IMR-90 (cell line): Measurements from ENCODE around the gene MMS19. TPM values are rescaled to one million over a fixed set of nuclear protein-coding genes. Genes with fewer than 3 reads are reported as not detected.

Source experiments
- ATAC-seq: fragments of 200-7000 bp; cut with Tn5 transposase; 2 replicates; pipeline ENCODE4 v1.9.1; 2020; ENCODE audit warnings: low read depth, mild to moderate bottlenecking, moderate library complexity
- BruUV-seq: library from RNA; stranded (reverse); fragments of 400-500 nt; replicated peaks from 2 replicates; lab custom pipeline; 2021; lab: Mats Ljungman, UMichigan
- CTCF ChIA-PET: fragments of 300-600 bp; formaldehyde crosslinking; extraction: SDS; loops from one replicate; lab custom pipeline; 2021; ENCODE audit warnings: antibody characterized with exemption; lab: Yijun Ruan, JAX
- POLR2A ChIA-PET: fragments of 300-600 bp; sonication (Branson Sonifier 250); formaldehyde crosslinking; loops from one replicate; lab custom pipeline; 2022; ENCODE audit warnings: antibody characterized with exemption; ENCODE audit not compliant: unreplicated experiment; lab: Charles Lee
- DNase-seq: peaks from one replicate; pipeline ENCODE4 v3.0.0; 2013
- H2AFZ ChIP-seq: replicated peaks from 2 replicates; pipeline ENCODE3; 2013; ENCODE audit warnings: low read length, mild to moderate bottlenecking; ENCODE audit not compliant: poor library complexity
- H2AK5ac ChIP-seq: 2 replicates; pipeline ENCODE4 v1.6.1; 2013; ENCODE audit warnings: low read depth, low read length, inconsistent platforms
- H2AK9ac ChIP-seq: replicated peaks from 2 replicates; pipeline ENCODE3; 2013; ENCODE audit warnings: mild to moderate bottlenecking, low read depth, low read length, moderate library complexity; ENCODE audit not compliant: poor library complexity
- H2BK120ac ChIP-seq: 2 replicates; pipeline ENCODE4 v1.6.1; 2013; ENCODE audit warnings: low read depth, low read length, inconsistent platforms
- H2BK15ac ChIP-seq: 3 replicates; pipeline ENCODE4 v1.6.1; 2013; ENCODE audit warnings: low read depth, low read length, inconsistent platforms
- H2BK20ac ChIP-seq: 2 replicates; pipeline ENCODE4 v1.6.1; 2013; ENCODE audit warnings: low read depth, mild to moderate bottlenecking, inconsistent platforms, low read length, moderate library complexity
- H2BK5ac ChIP-seq: 2 replicates; pipeline ENCODE4 v1.6.1; 2013; ENCODE audit warnings: mild to moderate bottlenecking, low read depth, low read length, inconsistent platforms; ENCODE audit not compliant: poor library complexity, severe bottlenecking
- H3K14ac ChIP-seq: replicated peaks from 2 replicates; pipeline ENCODE4 v1.6.1; 2013; ENCODE audit warnings: low read depth, low read length, inconsistent platforms
- H3K18ac ChIP-seq: 2 replicates; pipeline ENCODE4 v1.6.1; 2013; ENCODE audit warnings: low read depth, low read length, control low read depth
- H3K23ac ChIP-seq: 2 replicates; pipeline ENCODE4 v1.6.1; 2013; ENCODE audit warnings: low read depth, low read length, inconsistent platforms
- H3K27ac ChIP-seq: 2 replicates; pipeline ENCODE4 v1.5.1; 2013; ENCODE audit warnings: mild to moderate bottlenecking, control low read depth, low read length; ENCODE audit not compliant: insufficient read depth
- H3K27me3 ChIP-seq: 2 replicates; pipeline ENCODE4 v1.6.1; 2013; ENCODE audit warnings: low read length; ENCODE audit not compliant: control insufficient read depth, insufficient read depth
- H3K36me3 ChIP-seq: 2 replicates; pipeline ENCODE4 v1.6.1; 2013; ENCODE audit warnings: low read length, mixed read lengths; ENCODE audit not compliant: control insufficient read depth, insufficient read depth
- H3K4ac ChIP-seq: 2 replicates; pipeline ENCODE4 v1.6.1; 2013; ENCODE audit warnings: low read depth, low read length, inconsistent platforms
- H3K4me1 ChIP-seq: 2 replicates; pipeline ENCODE4 v1.6.1; 2013; ENCODE audit warnings: low read length, mixed read lengths; ENCODE audit not compliant: control insufficient read depth, insufficient read depth
- H3K4me2 ChIP-seq: 2 replicates; pipeline ENCODE4 v1.6.1; 2013; ENCODE audit warnings: low read depth, mild to moderate bottlenecking, control low read depth, low read length, moderate library complexity
- H3K4me3 ChIP-seq: 2 replicates; pipeline ENCODE4 v1.5.1; 2013; ENCODE audit warnings: low read depth, mild to moderate bottlenecking, control low read depth, low read length, moderate library complexity; ENCODE audit not compliant: insufficient read depth
- H3K56ac ChIP-seq: 2 replicates; pipeline ENCODE4 v1.6.1; 2013; ENCODE audit warnings: low read length, inconsistent platforms; ENCODE audit not compliant: insufficient read depth; ENCODE audit errors: extremely low read depth
- H3K79me1 ChIP-seq, 2 experiments: 2 replicates each; pipeline ENCODE4 v1.6.1; 2013; ENCODE audit warnings: low read length in 2 of 2, inconsistent platforms in 1 of 2, low read depth in 1 of 2
- H3K9ac ChIP-seq: 2 replicates; pipeline ENCODE4 v1.6.1; 2013; ENCODE audit warnings: low read depth, low read length, control low read depth
- H3K9me1 ChIP-seq: 2 replicates; pipeline ENCODE4 v1.6.1; 2013; ENCODE audit warnings: low read length, inconsistent platforms; ENCODE audit not compliant: insufficient read depth
- H3K9me3 ChIP-seq: 2 replicates; pipeline ENCODE4 v1.6.1; 2013; ENCODE audit warnings: low read length; ENCODE audit not compliant: control insufficient read depth, insufficient read depth
- H4K20me1 ChIP-seq: 2 replicates; pipeline ENCODE4 v1.6.1; 2013; ENCODE audit warnings: low read length, inconsistent platforms; ENCODE audit not compliant: insufficient read depth
- H4K5ac ChIP-seq: 2 replicates; pipeline ENCODE4 v1.6.1; 2013; ENCODE audit warnings: mild to moderate bottlenecking, low read depth, low read length, control low read depth
- H4K8ac ChIP-seq, 2 experiments: 2 replicates each; pipeline ENCODE4 v1.6.1; 2013; ENCODE audit warnings: low read depth in 2 of 2, low read length in 2 of 2, control low read depth in 1 of 2, inconsistent platforms in 1 of 2
- H4K91ac ChIP-seq: 2 replicates; pipeline ENCODE4 v1.6.1; 2013; ENCODE audit warnings: low read depth, low read length, inconsistent platforms; ENCODE audit not compliant: insufficient read depth
- BHLHE40 ChIP-seq: fragments of 150-350 bp; IDR thresholded peaks from 2 replicates; pipeline ENCODE4 v1.6.1; 2016; ENCODE audit warnings: mild to moderate bottlenecking, low read depth, low read length
- CEBPB ChIP-seq: IDR thresholded peaks from 2 replicates; pipeline ENCODE4 v1.6.1; 2012; ENCODE audit warnings: low read depth, low read length, improper control_type of control experiment
- CHD1 ChIP-seq: IDR thresholded peaks from 2 replicates; pipeline ENCODE4 v1.6.1; 2012; ENCODE audit warnings: low read depth, low read length, improper control_type of control experiment
- RAD21 ChIP-seq: IDR thresholded peaks from 2 replicates; pipeline ENCODE4 v1.6.1; 2012; ENCODE audit warnings: low read length, improper control_type of control experiment
- SMC3 ChIP-seq: fragments of 150-350 bp; IDR thresholded peaks from 2 replicates; pipeline ENCODE4 v1.6.1; 2016; ENCODE audit warnings: low read depth, mild to moderate bottlenecking, antibody characterized with exemption, low read length, moderate library complexity
- WGBS, 2 experiments: methylation state at CpG; one replicate each; pipeline versions ENCODE4 v1.1.5 to v1.1.7; 2013; ENCODE audit warnings: missing lambda C conversion rate in 2 of 2; ENCODE audit not compliant: insufficient read length in 1 of 2; ENCODE audit errors: extremely low coverage in 2 of 2; 5-methylcytosine and 5-hydroxymethylcytosine counted together
- dilution Hi-C: fragments of 300-500 bp; cut with HindIII; formaldehyde crosslinking; loops from one replicate; pipeline ENCODE4 v1.14.3; 2018; ENCODE audit warnings: low sequenced_read_pairs; ENCODE audit not compliant: unreplicated experiment
- in situ Hi-C: fragments of 300-500 bp; cut with MboI; formaldehyde crosslinking; loops from 3 replicates; pipeline ENCODE4 v1.14.3; 2019; ENCODE audit warnings: low sequenced_read_pairs, inconsistent platforms, mixed read lengths
- intact Hi-C: fragments of 100-400 bp; cut with micrococcal nuclease; formaldehyde crosslinking; loops from 2 replicates; pipeline ENCODE4 v1.10.0; 2022
- polyA plus RNA-seq, 3 experiments: library from polyadenylated mRNA; depleted of rRNA; stranded (reverse); fragments of >200 nt; gene quantifications; 2 replicates each; pipeline ENCODE4 v1.2.3, GENCODE V29; 2012; ENCODE audit warnings: low replicate concordance in 1 of 3
- total RNA-seq: library from RNA; depleted of rRNA; stranded (reverse); fragments of >200 nt; gene quantifications from 2 replicates; pipeline ENCODE4 v1.2.3, GENCODE V29; 2012
- TF ChIP-seq, protein P1 (sequence below): fragments of 150-350 bp; IDR thresholded peaks from 2 replicates; pipeline ENCODE4 v1.6.1; 2016; ENCODE audit warnings: low read depth, mild to moderate bottlenecking, low read length, moderate library complexity, borderline replicate concordance
- TF ChIP-seq, protein P2 (sequence below): conservative IDR thresholded peaks from 2 replicates; pipeline ENCODE4 v1.5.1; 2012; ENCODE audit warnings: mild to moderate bottlenecking, low read depth, low read length, improper control_type of control experiment
- TF ChIP-seq, protein P3 (sequence below): fragments of 150-350 bp; IDR thresholded peaks from 2 replicates; pipeline ENCODE4 v1.6.1; 2017; ENCODE audit warnings: mild to moderate bottlenecking, antibody characterized with exemption, low read length, low read depth

MMS19 gene
- total and polyA plus RNA-seq, 2 of the 4 experiments (the other 2 are of a cell fraction): 70.1 to 72.7 TPM

DNA sequence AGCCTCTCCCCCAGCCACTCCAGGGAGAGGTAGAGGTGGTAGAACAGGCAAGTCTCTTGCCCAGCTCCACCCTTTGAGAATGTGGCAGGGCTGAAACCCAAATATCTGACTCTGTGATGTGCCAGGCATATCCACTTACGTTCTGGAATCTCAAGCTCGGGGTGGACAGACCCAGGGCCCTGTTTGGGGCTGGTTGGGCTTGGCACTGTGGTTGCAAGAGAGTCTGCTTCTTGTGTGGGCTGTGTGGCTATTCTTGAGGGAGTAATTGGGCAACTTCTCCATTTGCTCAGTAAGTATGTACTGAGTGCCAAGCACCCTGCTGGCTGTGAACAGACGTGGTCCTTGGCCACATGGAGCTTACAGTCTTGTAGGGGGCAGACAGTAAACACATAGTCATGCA, 5.2 kb upstream of the MMS19 start:
- Histone ChIP-seq H3K14ac (no peak overlapping the region), H4K8ac (no peak overlapping the region), H2AK5ac (no peak overlapping the region), H3K9me1 (peaks cover 22% of the 10 kb centered on the region), H4K5ac (no peak overlapping the region), H3K18ac (no peak overlapping the region), H3K36me3 (no peaks in the 10 kb centered on the region), H2BK5ac (no peak overlapping the region), H3K79me1 (peaks cover 37 to 86% of the 10 kb centered on the region in 2 experiments), H3K9me3 (no peaks in the 10 kb centered on the region), H2BK15ac (no peak overlapping the region), H3K4me2 (no peak overlapping the region), H3K4me3 (no peak overlapping the region), H3K27me3 (no peaks in the 10 kb centered on the region), H4K20me1 (peaks cover 62% of the 10 kb centered on the region), H2AK9ac (no peak overlapping the region), H3K9ac (no peak overlapping the region), H2BK20ac (no peak overlapping the region), H3K27ac (no peak overlapping the region), H3K4ac (no peak overlapping the region), H2AFZ (no peak overlapping the region), H4K91ac (no peak overlapping the region), H3K23ac (no peak overlapping the region), H3K56ac (no peak overlapping the region), H3K4me1 (peaks cover 5% of the 10 kb centered on the region), H2BK120ac (no peak overlapping the region)
- TF ChIP-seq RAD21 (no peak), BHLHE40 (no peak), CHD1 (no peak), CEBPB (no peak), SMC3 (no peak)
- TF ChIP-seq, protein P1, sequence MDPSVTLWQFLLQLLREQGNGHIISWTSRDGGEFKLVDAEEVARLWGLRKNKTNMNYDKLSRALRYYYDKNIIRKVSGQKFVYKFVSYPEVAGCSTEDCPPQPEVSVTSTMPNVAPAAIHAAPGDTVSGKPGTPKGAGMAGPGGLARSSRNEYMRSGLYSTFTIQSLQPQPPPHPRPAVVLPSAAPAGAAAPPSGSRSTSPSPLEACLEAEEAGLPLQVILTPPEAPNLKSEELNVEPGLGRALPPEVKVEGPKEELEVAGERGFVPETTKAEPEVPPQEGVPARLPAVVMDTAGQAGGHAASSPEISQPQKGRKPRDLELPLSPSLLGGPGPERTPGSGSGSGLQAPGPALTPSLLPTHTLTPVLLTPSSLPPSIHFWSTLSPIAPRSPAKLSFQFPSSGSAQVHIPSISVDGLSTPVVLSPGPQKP: no peak
- TF ChIP-seq, protein P2, sequence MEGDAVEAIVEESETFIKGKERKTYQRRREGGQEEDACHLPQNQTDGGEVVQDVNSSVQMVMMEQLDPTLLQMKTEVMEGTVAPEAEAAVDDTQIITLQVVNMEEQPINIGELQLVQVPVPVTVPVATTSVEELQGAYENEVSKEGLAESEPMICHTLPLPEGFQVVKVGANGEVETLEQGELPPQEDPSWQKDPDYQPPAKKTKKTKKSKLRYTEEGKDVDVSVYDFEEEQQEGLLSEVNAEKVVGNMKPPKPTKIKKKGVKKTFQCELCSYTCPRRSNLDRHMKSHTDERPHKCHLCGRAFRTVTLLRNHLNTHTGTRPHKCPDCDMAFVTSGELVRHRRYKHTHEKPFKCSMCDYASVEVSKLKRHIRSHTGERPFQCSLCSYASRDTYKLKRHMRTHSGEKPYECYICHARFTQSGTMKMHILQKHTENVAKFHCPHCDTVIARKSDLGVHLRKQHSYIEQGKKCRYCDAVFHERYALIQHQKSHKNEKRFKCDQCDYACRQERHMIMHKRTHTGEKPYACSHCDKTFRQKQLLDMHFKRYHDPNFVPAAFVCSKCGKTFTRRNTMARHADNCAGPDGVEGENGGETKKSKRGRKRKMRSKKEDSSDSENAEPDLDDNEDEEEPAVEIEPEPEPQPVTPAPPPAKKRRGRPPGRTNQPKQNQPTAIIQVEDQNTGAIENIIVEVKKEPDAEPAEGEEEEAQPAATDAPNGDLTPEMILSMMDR: no peak
- TF ChIP-seq, protein P3, sequence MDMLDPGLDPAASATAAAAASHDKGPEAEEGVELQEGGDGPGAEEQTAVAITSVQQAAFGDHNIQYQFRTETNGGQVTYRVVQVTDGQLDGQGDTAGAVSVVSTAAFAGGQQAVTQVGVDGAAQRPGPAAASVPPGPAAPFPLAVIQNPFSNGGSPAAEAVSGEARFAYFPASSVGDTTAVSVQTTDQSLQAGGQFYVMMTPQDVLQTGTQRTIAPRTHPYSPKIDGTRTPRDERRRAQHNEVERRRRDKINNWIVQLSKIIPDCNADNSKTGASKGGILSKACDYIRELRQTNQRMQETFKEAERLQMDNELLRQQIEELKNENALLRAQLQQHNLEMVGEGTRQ: no peak
- ChIA-PET POLR2A (no interaction called here), CTCF (interaction anchor here (0.5 kb wide), 1 partner anchor 99 kb away, joined by 4 read pairs; no protein-coding TSS in a partner anchor)
- no CpG with 5 or more reads among the region's 3 CpGs for WGBS, 2 experiments
- ATAC-seq: no peak
- in situ Hi-C loops (no loop called here), dilution Hi-C loops (no loop called here), intact Hi-C loops (no loop called here)
- DNase-seq: no peak
- BruUV-seq: no TSS peak
